AG04450 (cell line): Measurements from ENCODE around the gene ALDH3A2. TPM values are rescaled to one million over a fixed set of nuclear protein-coding genes. Genes with fewer than 3 reads are reported as not detected.
A peak's percentile ranks its signal among the peaks of the same experiment; 100 is the strongest.

Experiments
- CTCF ChIA-PET: fragments of 300-600, 350-600 bp; formaldehyde crosslinking; extraction: SDS; loops from one replicate; lab custom pipeline; 2022; ENCODE audit warnings: antibody characterized with exemption, inconsistent platforms; lab: Charles Lee
- POLR2A ChIA-PET: fragments of 350-600 bp; formaldehyde crosslinking; extraction: SDS; loops from one replicate; lab custom pipeline; 2021; ENCODE audit warnings: antibody characterized with exemption, inconsistent platforms; lab: Yijun Ruan, JAX
- DNase-seq: peaks from one replicate; pipeline ENCODE4 v3.0.0-alpha.2; 2011; ENCODE audit warnings: low read depth, low spot score
- H3K27ac ChIP-seq: one replicate; pipeline ENCODE4 v1.5.1; 2012; ENCODE audit warnings: low read depth, low read length, control low read depth
- H3K27me3 ChIP-seq: one replicate; pipeline ENCODE4 v1.6.0; 2012; ENCODE audit warnings: low read length; ENCODE audit not compliant: control insufficient read depth, insufficient read depth
- H3K4me3 ChIP-seq: 2 replicates; pipeline ENCODE4 v1.5.1; 2011; ENCODE audit warnings: mild to moderate bottlenecking, low read depth, low read length, control low read depth
- H3K9me3 ChIP-seq: 2 replicates; pipeline ENCODE4 v1.5.1; 2012; ENCODE audit warnings: low read length; ENCODE audit not compliant: control insufficient read depth, insufficient read depth
- CTCF ChIP-seq: IDR thresholded peaks from 2 replicates; pipeline ENCODE4 v1.5.1; 2011; ENCODE audit warnings: low read depth, low read length, control low read depth, inconsistent platforms
- polyA plus RNA-seq: library from polyadenylated mRNA; depleted of rRNA; stranded (reverse); fragments of >200 nt; gene quantifications from 2 replicates; pipeline ENCODE4 v1.2.3, GENCODE V29; 2011

Gene ALDH3A2
- polyA plus RNA-seq, 1 experiment: 13.4 TPM

GRCh38 chr17:19718613-19719354, 70.2 kb downstream of the ALDH3A2 start:
- DNase-seq: no peak

GRCh38 chr17:19719355-19720209, 71.0 kb downstream of the ALDH3A2 start:
- H3K4me3 ChIP-seq: no peak overlapping the region
- ChIA-PET CTCF (no interaction called here), POLR2A (interaction anchor here (0.8 kb wide), 1 partner anchor 25 kb away, joined by 4 read pairs; no protein-coding TSS in a partner anchor)
- H3K27ac ChIP-seq: no peak overlapping the region
- no peak for DNase-seq
- no peak for TF ChIP-seq CTCF
- peaks cover 21% of the 10 kb centered on the region for H3K27me3 ChIP-seq
- H3K9me3 ChIP-seq: no peaks in the 10 kb centered on the region

More at GRCh38 chr17:19718613-19719354, 70.2 kb downstream of the ALDH3A2 start:
- ChIA-PET CTCF (no interaction called here), POLR2A (no interaction called here)
- H3K27ac ChIP-seq: no peak overlapping the region
- H3K4me3 ChIP-seq: no peak overlapping the region
- H3K9me3 ChIP-seq: no peaks in the 10 kb centered on the region; the same call in 1 of the 2 replicates
- TF ChIP-seq CTCF: 0 out of 2 replicates have a peak, but pooled peaks have one; percentile 7
- H3K27me3 ChIP-seq: peaks cover 19% of the 10 kb centered on the region

- no peak for DNase-seq
- no peak overlapping the region for H3K4me3 ChIP-seq
- ChIA-PET CTCF (no interaction called here), POLR2A (interaction anchor here (0.8 kb wide), 1 partner anchor 25 kb away, joined by 4 read pairs; no protein-coding TSS in a partner anchor)
- no peak overlapping the region for H3K27ac ChIP-seq
- H3K27me3 ChIP-seq: peaks cover 21% of the 10 kb centered on the region
- no peak for TF ChIP-seq CTCF
- H3K9me3 ChIP-seq: no peaks in the 10 kb centered on the region
Measured at GRCh38 chr17:19720210-19720475, 71.6 kb downstream of the ALDH3A2 start.

GRCh38 chr17:19720631-19721426, 72.3 kb downstream of the ALDH3A2 start:
- ChIA-PET POLR2A (interaction anchor here (0.8 kb wide), 1 partner anchor 24 kb away, joined by 4 read pairs; no protein-coding TSS in a partner anchor), CTCF (no interaction called here)
- Histone ChIP-seq H3K27me3 (peaks cover 21% of the 10 kb centered on the region), H3K27ac (no peak overlapping the region), H3K9me3 (no peaks in the 10 kb centered on the region), H3K4me3 (no peak overlapping the region)
- no peak for DNase-seq
- no peak for TF ChIP-seq CTCF
